B cell (primary cell): ENCODE measurements around the gene SNED1. TPM values are rescaled to one million over a fixed set of nuclear protein-coding genes. Genes with fewer than 3 reads are reported as not detected.

Experiments
- ATAC-seq: fragments of 200-7000 bp; cut with Tn5 transposase; one replicate; pipeline ENCODE4 v1.10.0; 2021; ENCODE audit warnings: low read depth, mild to moderate bottlenecking, moderate number of reproducible peaks, moderate library complexity
- CTCF ChIA-PET: fragments of 350-600 bp; sonication (Branson Sonifier 250); formaldehyde crosslinking; loops from one replicate; lab custom pipeline; 2021; ENCODE audit warnings: antibody characterized with exemption, inconsistent platforms; lab: Charles Lee
- POLR2A ChIA-PET: fragments of 350-600 bp; sonication (Branson Sonifier 250); formaldehyde crosslinking; loops from one replicate; lab custom pipeline; 2021; ENCODE audit warnings: antibody characterized with exemption; lab: Charles Lee
- DNase-seq: peaks from one replicate; pipeline ENCODE4 v3.0.0; 2013
- H2AFZ ChIP-seq: 2 replicates; pipeline ENCODE4 v1.6.1; 2012; ENCODE audit warnings: mild to moderate bottlenecking, low read depth, low read length; ENCODE audit not compliant: insufficient read depth, poor library complexity, severe bottlenecking
- H3K27ac ChIP-seq, 2 donors: 1 replicate in 1 of 2; 2 replicates in 1 of 2; pipeline ENCODE4 v1.5.1; 2012 to 2013; ENCODE audit warnings: low read length in 2 of 2, mild to moderate bottlenecking in 2 of 2, moderate library complexity in 1 of 2
- H3K27me3 ChIP-seq, 4 experiments: fragments of 200-600 bp in 1 of 4; sonication (generic) in 1 of 4; replicated peaks in 1 of 4; 1 replicate in 2 of 4; 2 replicates in 2 of 4; pipeline versions ENCODE4 v1.6.1 to v1.7.0; 2013 to 2016; ENCODE audit warnings: low read length in 3 of 4, mild to moderate bottlenecking in 2 of 4, mixed read lengths in 1 of 4, moderate library complexity in 1 of 4; ENCODE audit not compliant: insufficient read depth in 4 of 4, control insufficient read depth in 3 of 4; ENCODE audit errors: control extremely low read depth in 1 of 4
- H3K36me3 ChIP-seq, 2 experiments: replicated peaks in 1 of 2; 1 replicate in 1 of 2; 2 replicates in 1 of 2; pipeline versions ENCODE4 v1.6.1 to v1.7.1; 2013; ENCODE audit warnings: low read length in 1 of 2; ENCODE audit not compliant: insufficient read depth in 2 of 2, control insufficient read depth in 1 of 2; ENCODE audit errors: control extremely low read depth in 1 of 2, extremely low read depth in 1 of 2
- H3K4me1 ChIP-seq, 2 donors: fragments of 200-600 bp in 1 of 2; sonication (generic) in 1 of 2; 1 replicate in 1 of 2; 2 replicates in 1 of 2; pipeline versions ENCODE4 v1.5.1 to v1.6.1; 2013 to 2017; ENCODE audit warnings: low read length in 2 of 2; ENCODE audit not compliant: control insufficient read depth in 2 of 2, insufficient read depth in 2 of 2
- H3K4me2 ChIP-seq: replicated peaks from 2 replicates; pipeline ENCODE3; 2012; ENCODE audit warnings: mild to moderate bottlenecking, low read depth, low read length; ENCODE audit not compliant: poor library complexity, severe bottlenecking
- H3K4me3 ChIP-seq, 5 experiments: fragments of 200-600 bp in 1 of 5; sonication (generic) in 1 of 5; 1 replicate in 3 of 5; 2 replicates in 2 of 5; pipeline versions ENCODE4 v1.5.1 to v1.7.0; 2011 to 2016; ENCODE audit warnings: low read length in 4 of 5, mild to moderate bottlenecking in 4 of 5, low read depth in 2 of 5, control low read depth in 1 of 5, moderate library complexity in 1 of 5; ENCODE audit not compliant: insufficient read depth in 1 of 5; ENCODE audit errors: control extremely low read depth in 1 of 5, extremely low read depth in 1 of 5
- H3K79me2 ChIP-seq: fragments of 200-600 bp; sonication (generic); one replicate; pipeline ENCODE4 v1.6.0; 2016; ENCODE audit warnings: low read length; ENCODE audit not compliant: control insufficient read depth, insufficient read depth
- H3K9ac ChIP-seq: fragments of 200-600 bp; sonication (generic); 2 replicates; pipeline ENCODE4 v1.6.1; 2017; ENCODE audit warnings: mild to moderate bottlenecking, low read length, moderate library complexity
- H3K9me3 ChIP-seq, 3 donors: one replicate each; pipeline versions ENCODE4 v1.6.1 to v1.7.1; 2013; ENCODE audit warnings: low read length in 2 of 3; ENCODE audit not compliant: control insufficient read depth in 2 of 3, insufficient read depth in 1 of 3; ENCODE audit errors: control extremely low read depth in 1 of 3
- H4K20me1 ChIP-seq: 2 replicates; pipeline ENCODE4 v1.6.0; 2012; ENCODE audit warnings: mild to moderate bottlenecking, low read length; ENCODE audit not compliant: insufficient read depth, control insufficient read depth, poor library complexity, severe bottlenecking
- H3K27ac Mint-ChIP-seq: one replicate; pipeline ENCODE4 v1.8.0; 2021; ENCODE audit warnings: mixed read lengths
- H3K27me3 Mint-ChIP-seq: one replicate; pipeline ENCODE4 v1.8.0; 2021; ENCODE audit warnings: mixed read lengths
- H3K4me1 Mint-ChIP-seq: one replicate; pipeline ENCODE4 v1.8.0; 2021; ENCODE audit warnings: mixed read lengths
- H3K4me3 Mint-ChIP-seq: one replicate; pipeline ENCODE4 v1.8.0; 2021; ENCODE audit warnings: mixed read lengths
- H3K9me3 Mint-ChIP-seq: one replicate; pipeline ENCODE4 v1.8.0; 2022; ENCODE audit warnings: mixed read lengths; ENCODE audit not compliant: insufficient read depth
- CTCF ChIP-seq: fragments of 200-600 bp; IDR thresholded peaks from one replicate; pipeline ENCODE4 v1.8.0; 2022; ENCODE audit warnings: antibody characterized with exemption, mild to moderate bottlenecking
- EZH2 ChIP-seq: IDR thresholded peaks from 2 replicates; pipeline ENCODE4 v1.6.1; 2012; ENCODE audit warnings: borderline replicate concordance, low read depth, mild to moderate bottlenecking, moderate library complexity, low read length; ENCODE audit not compliant: insufficient read depth, poor library complexity, severe bottlenecking
- WGBS: methylation state at CpG from one replicate; pipeline ENCODE4 v1.1.5; 2013; ENCODE audit warnings: missing lambda C conversion rate; ENCODE audit not compliant: insufficient coverage; 5-methylcytosine and 5-hydroxymethylcytosine counted together
- intact Hi-C: fragments of 100-400 bp; cut with micrococcal nuclease; formaldehyde crosslinking; loops from one replicate; pipeline ENCODE4 v1.10.0; 2022
- polyA plus RNA-seq: library from polyadenylated mRNA; depleted of rRNA; stranded (reverse); fragments of >200 nt; gene quantifications from 2 replicates; pipeline ENCODE4 v1.2.3, GENCODE V29; 2012
- total RNA-seq, 2 donors: library from RNA; stranded (reverse); fragments of 120-200 nt in 1 of 2; gene quantifications; 1 replicate in 1 of 2; 2 replicates in 1 of 2; pipeline versions ENCODE4 v1.2.3 to v1.2.4, GENCODE V29; 2013 to 2022

The SNED1 gene
- total and polyA plus RNA-seq, 2 donors (not counting 1 experiment from before 2014, with no cell fraction given), result 25.5 to 336 TPM

GRCh38 chr2:241108271-241109209 is 110.1 kb downstream of the SNED1 start:
- ChIA-PET CTCF (interaction anchor here (3.3 kb wide), 1 partner anchor 8 kb away, joined by 20 read pairs; the partner anchor contains the start of gene MTERF4), POLR2A (interaction anchor here (2.6 kb wide), 1 partner anchor 18 kb away, joined by 9 read pairs; no protein-coding TSS in a partner anchor)
- H3K27me3 ChIP-seq, result no peaks in the 10 kb centered on the region
- intact Hi-C loops, result loop anchor here (10.0 kb wide), 1 partner anchor 544 kb away; the partner anchor contains the start of genes DUSP28 and RNPEPL1
- H3K4me1 ChIP-seq, result peaks cover 35 to 65% of the 10 kb centered on the region in 2 donors
- TF ChIP-seq CTCF, result no peak
- no peak for TF ChIP-seq EZH2
- WGBS, result 73% methylated on average over 22 of the region's 35 CpGs
- DNase-seq, result no peak
- H3K9me3 ChIP-seq, result peaks cover 0 to 6% (median 0%) of the 10 kb centered on the region in 3 donors
- peaks cover 0 to 10% of the 10 kb centered on the region in 2 experiments for H3K36me3 ChIP-seq
- peak overlapping the region; percentile 24 for H3K9ac ChIP-seq
- H4K20me1 ChIP-seq, result no peaks in the 10 kb centered on the region
- ATAC-seq, result no peak
- peak overlapping the region; percentile 1 for H2AFZ ChIP-seq
- peak overlapping the region; percentile 63 for H3K4me3 Mint-ChIP-seq
- H3K4me1 Mint-ChIP-seq, result peaks cover 53% of the 10 kb centered on the region
- H3K27me3 Mint-ChIP-seq, result no peaks in the 10 kb centered on the region
- peak overlapping the region; percentile 89 to 95 for H3K27ac ChIP-seq
- no peaks in the 10 kb centered on the region for H3K9me3 Mint-ChIP-seq
- H3K79me2 ChIP-seq, result peaks cover 3% of the 10 kb centered on the region
- peak overlapping the region; percentile 97 for H3K27ac Mint-ChIP-seq
- peak overlapping the region; percentile 48 for H3K4me2 ChIP-seq
- H3K4me3 ChIP-seq, result peak overlapping the region in 1 of 5 experiments; percentile 19
